GM23248 (cell line): ENCODE measurements around the gene SPATS2L. TPM values are rescaled to one million over a fixed set of nuclear protein-coding genes. Genes with fewer than 3 reads are reported as not detected.

Experiments used
- DNase-seq: peaks from one replicate; pipeline ENCODE4 v3.0.0-alpha.2; 2015
- H2AFZ ChIP-seq: fragments of 200-600 bp; sonication (generic); 2 replicates; pipeline ENCODE4 v1.6.1; 2016; ENCODE audit warnings: antibody characterized with exemption
- H3F3A ChIP-seq: fragments of 200-600 bp; sonication (generic); 2 replicates; pipeline ENCODE4 v1.6.1; 2016; ENCODE audit warnings: mild to moderate bottlenecking, antibody characterized with exemption, mixed run types; ENCODE audit not compliant: insufficient read depth
- H3K27ac ChIP-seq: fragments of 200-600 bp; sonication (generic); 2 replicates; pipeline ENCODE4 v1.5.1; 2016; ENCODE audit warnings: mild to moderate bottlenecking
- H3K27me3 ChIP-seq: fragments of 200-600 bp; sonication (generic); replicated peaks from 2 replicates; pipeline ENCODE4 v1.6.1; 2016; ENCODE audit warnings: mild to moderate bottlenecking; ENCODE audit not compliant: insufficient read depth
- H3K36me3 ChIP-seq: fragments of 200-600 bp; sonication (generic); 2 replicates; pipeline ENCODE4 v1.6.1; 2016; ENCODE audit warnings: low read depth, mild to moderate bottlenecking
- H3K4me1 ChIP-seq: fragments of 200-600 bp; sonication (generic); 2 replicates; pipeline ENCODE4 v1.6.1; 2016; ENCODE audit warnings: mild to moderate bottlenecking; ENCODE audit not compliant: insufficient read depth
- H3K4me2 ChIP-seq: fragments of 200-600 bp; sonication (generic); one replicate; pipeline ENCODE4 v1.6.1; 2016; ENCODE audit warnings: mild to moderate bottlenecking; ENCODE audit not compliant: unreplicated experiment
- H3K4me3 ChIP-seq: fragments of 200-600 bp; sonication (generic); 2 replicates; pipeline ENCODE4 v1.5.1; 2016; ENCODE audit warnings: mild to moderate bottlenecking
- H3K79me2 ChIP-seq: fragments of 200-600 bp; sonication (generic); 2 replicates; pipeline ENCODE4 v1.6.1; 2016; ENCODE audit warnings: mild to moderate bottlenecking; ENCODE audit not compliant: insufficient read depth
- H3K9ac ChIP-seq: fragments of 200-600 bp; sonication (generic); 2 replicates; pipeline ENCODE4 v1.6.1; 2016; ENCODE audit warnings: mild to moderate bottlenecking
- H3K9me2 ChIP-seq: fragments of 200-600 bp; sonication (generic); 2 replicates; pipeline ENCODE4 v1.6.1; 2016; ENCODE audit warnings: mixed run types, mild to moderate bottlenecking, moderate library complexity; ENCODE audit not compliant: insufficient read depth
- H3K9me3 ChIP-seq: fragments of 200-600 bp; sonication (generic); one replicate; pipeline ENCODE4 v1.6.1; 2017; ENCODE audit warnings: low read depth
- H4K20me1 ChIP-seq: fragments of 200-600 bp; sonication (generic); 2 replicates; pipeline ENCODE4 v1.6.0; 2016; ENCODE audit not compliant: insufficient read depth
- EZH2 ChIP-seq: fragments of 200-600 bp; sonication (generic); IDR thresholded peaks from 2 replicates; pipeline ENCODE4 v1.6.1; 2018; ENCODE audit warnings: antibody characterized with exemption, mild to moderate bottlenecking; ENCODE audit not compliant: insufficient read depth, poor library complexity, severe bottlenecking
- EZH2phosphoT487 ChIP-seq: fragments of 200-600 bp; sonication (generic); IDR thresholded peaks from 2 replicates; pipeline ENCODE4 v1.6.1; 2018; ENCODE audit warnings: antibody characterized with exemption, moderate library complexity, mild to moderate bottlenecking, low read depth; ENCODE audit not compliant: insufficient read depth
- WGBS, 2 experiments: methylation state at CpG; one replicate each; pipeline ENCODE4 v1.1.6; 2015 to 2017; ENCODE audit warnings: low lambda C conversion rate in 2 of 2, low coverage in 1 of 2; ENCODE audit errors: missing lambda C conversion rate in 2 of 2; 5-methylcytosine and 5-hydroxymethylcytosine counted together
- in situ Hi-C: fragments of 300-500 bp; cut with MboI; formaldehyde crosslinking; loops from 2 replicates; pipeline ENCODE4 v1.15.0; 2020
- polyA plus RNA-seq: library from polyadenylated mRNA; unstranded; fragments of >200 nt; fragmentation: Nextera tagmentation; extraction: Ambion mirVana; gene quantifications from 2 replicates; pipeline ENCODE4 v1.2.1, GENCODE V29; 2016
- total RNA-seq: library from RNA; depleted of rRNA; stranded (reverse); fragments of >200 nt; shearing (Covaris generic); gene quantifications from 2 replicates; pipeline ENCODE4 v1.2.3, GENCODE V29; 2014

The SPATS2L gene
- total and polyA plus RNA-seq, 2 experiments from 2014 or later = 78.3 to 128 TPM

GRCh38 chr2:200286578-200286977, 19.9 kb upstream of the SPATS2L start:
- Histone ChIP-seq H3K9ac (no peak overlapping the region), H3K27ac (no peak overlapping the region), H3F3A (peaks cover 25% of the 10 kb centered on the region), H3K4me3 (no peak overlapping the region), H3K79me2 (no peaks in the 10 kb centered on the region), H3K9me2 (no peaks in the 10 kb centered on the region), H3K4me1 (peaks cover 20% of the 10 kb centered on the region), H2AFZ (no peak overlapping the region), H3K36me3 (no peaks in the 10 kb centered on the region), H3K9me3 (no peaks in the 10 kb centered on the region), H3K27me3 (no peaks in the 10 kb centered on the region), H3K4me2 (no peak overlapping the region), H4K20me1 (no peaks in the 10 kb centered on the region)
- WGBS, 2 experiments = 61 to 87% methylated on average over 1 of the region's 1 CpG
- in situ Hi-C loops = no loop called here
- TF ChIP-seq EZH2phosphoT487 (no peak), EZH2 (no peak)
- no peak for DNase-seq

GRCh38 chr2:200288670-200289429, 17.6 kb upstream of the SPATS2L start:
- Histone ChIP-seq H3K9me2 (no peaks in the 10 kb centered on the region), H3K9me3 (no peaks in the 10 kb centered on the region), H3K4me3 (no peak overlapping the region), H3K27ac (peak overlapping the region; percentile 70), H3K9ac (0 out of 2 replicates have a peak overlapping the region, but pooled peaks have one; percentile 3), H2AFZ (peak overlapping the region; percentile 10; the same call in 1 of the 2 replicates), H3K4me2 (peak overlapping the region; percentile 22), H3F3A (peaks cover 25% of the 10 kb centered on the region), H3K36me3 (no peaks in the 10 kb centered on the region), H3K4me1 (peaks cover 20% of the 10 kb centered on the region), H3K27me3 (no peaks in the 10 kb centered on the region), H4K20me1 (no peaks in the 10 kb centered on the region), H3K79me2 (no peaks in the 10 kb centered on the region)
- 58% methylated on average over 5 of the region's 5 CpGs for WGBS, 2 experiments
- no peak for TF ChIP-seq EZH2
- TF ChIP-seq EZH2phosphoT487 = no peak
- peak; percentile 88 for DNase-seq
- in situ Hi-C loops = no loop called here

- no peak overlapping the region for H3K27ac ChIP-seq
- H2AFZ ChIP-seq = no peak overlapping the region
- TF ChIP-seq EZH2phosphoT487 (no peak), EZH2 (no peak)
- H3K4me3 ChIP-seq = no peak overlapping the region
- no peaks in the 10 kb centered on the region for H3K79me2 ChIP-seq
- no peaks in the 10 kb centered on the region for H3K27me3 ChIP-seq
- DNase-seq = no peak
- no peaks in the 10 kb centered on the region for H3K9me2 ChIP-seq
- H3F3A ChIP-seq = no peaks in the 10 kb centered on the region
- H3K36me3 ChIP-seq = no peaks in the 10 kb centered on the region
- peaks cover 7% of the 10 kb centered on the region; the same call in 1 of the 2 replicates for H3K4me1 ChIP-seq
- H3K9me3 ChIP-seq = no peaks in the 10 kb centered on the region
- H4K20me1 ChIP-seq = no peaks in the 10 kb centered on the region
- 81 to 89% methylated on average over 1 of the region's 1 CpG for WGBS, 2 experiments
- in situ Hi-C loops = no loop called here
- no peak overlapping the region for H3K4me2 ChIP-seq
- no peak overlapping the region for H3K9ac ChIP-seq
These were observed 10.4 kb upstream of the SPATS2L start for GRCh38 chr2:200296118-200296517.

GRCh38 chr2:200297100-200297499, 9.4 kb upstream of the SPATS2L start:
- Histone ChIP-seq H3K4me1 (peaks cover 15% of the 10 kb centered on the region), H3K9ac (no peak overlapping the region), H3K79me2 (no peaks in the 10 kb centered on the region), H3K27ac (no peak overlapping the region), H2AFZ (no peak overlapping the region), H3K4me3 (no peak overlapping the region), H3K9me3 (no peaks in the 10 kb centered on the region), H3K27me3 (no peaks in the 10 kb centered on the region), H3K36me3 (no peaks in the 10 kb centered on the region), H3K4me2 (no peak overlapping the region), H3F3A (no peaks in the 10 kb centered on the region), H3K9me2 (no peaks in the 10 kb centered on the region), H4K20me1 (no peaks in the 10 kb centered on the region)
- TF ChIP-seq EZH2 (no peak), EZH2phosphoT487 (no peak)
- in situ Hi-C loops = no loop called here
- 80 to 83% methylated on average over 5 of the region's 5 CpGs for WGBS, 2 experiments
- DNase-seq = no peak
